Measurements from ENCODE around the gene ECE1. TPM values are rescaled to one million over a fixed set of nuclear protein-coding genes. Genes with fewer than 3 reads are reported as not detected.

ECE1 gene
- total and polyA plus RNA-seq, 2 experiments from 2014 or later: 42.4 to 59.1 TPM

DNA sequence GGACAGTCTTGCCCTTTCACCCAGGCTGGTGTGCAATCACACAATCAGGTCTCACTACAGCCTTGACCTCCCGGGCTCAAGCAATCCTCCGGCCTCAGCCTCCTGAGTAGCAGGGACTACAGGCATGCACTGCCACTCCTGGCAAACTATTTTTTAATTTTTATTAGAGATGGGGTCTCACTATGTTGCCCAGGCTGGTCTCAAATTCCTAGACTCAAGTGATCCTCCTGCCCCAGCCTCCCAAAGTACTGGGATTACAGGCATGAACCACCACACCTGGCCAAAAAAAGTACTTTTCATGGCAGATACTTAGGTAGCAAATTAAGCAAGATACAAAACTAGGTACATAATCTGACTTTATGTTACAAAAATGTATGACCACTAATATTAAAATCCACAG, 121.8 kb downstream of the ECE1 start:
- no peaks in the 10 kb centered on the region for H3K9me3 ChIP-seq (ENCODE audit: low read depth)
- no peaks in the 10 kb centered on the region for H3K27me3 ChIP-seq
- H3K4me3 ChIP-seq: no peak overlapping the region
- H3K4me1 ChIP-seq (ENCODE audit: low read depth): peaks cover 8% of the 10 kb centered on the region
- peaks cover 6% of the 10 kb centered on the region for H3K36me3 ChIP-seq
- TF ChIP-seq, protein P1, sequence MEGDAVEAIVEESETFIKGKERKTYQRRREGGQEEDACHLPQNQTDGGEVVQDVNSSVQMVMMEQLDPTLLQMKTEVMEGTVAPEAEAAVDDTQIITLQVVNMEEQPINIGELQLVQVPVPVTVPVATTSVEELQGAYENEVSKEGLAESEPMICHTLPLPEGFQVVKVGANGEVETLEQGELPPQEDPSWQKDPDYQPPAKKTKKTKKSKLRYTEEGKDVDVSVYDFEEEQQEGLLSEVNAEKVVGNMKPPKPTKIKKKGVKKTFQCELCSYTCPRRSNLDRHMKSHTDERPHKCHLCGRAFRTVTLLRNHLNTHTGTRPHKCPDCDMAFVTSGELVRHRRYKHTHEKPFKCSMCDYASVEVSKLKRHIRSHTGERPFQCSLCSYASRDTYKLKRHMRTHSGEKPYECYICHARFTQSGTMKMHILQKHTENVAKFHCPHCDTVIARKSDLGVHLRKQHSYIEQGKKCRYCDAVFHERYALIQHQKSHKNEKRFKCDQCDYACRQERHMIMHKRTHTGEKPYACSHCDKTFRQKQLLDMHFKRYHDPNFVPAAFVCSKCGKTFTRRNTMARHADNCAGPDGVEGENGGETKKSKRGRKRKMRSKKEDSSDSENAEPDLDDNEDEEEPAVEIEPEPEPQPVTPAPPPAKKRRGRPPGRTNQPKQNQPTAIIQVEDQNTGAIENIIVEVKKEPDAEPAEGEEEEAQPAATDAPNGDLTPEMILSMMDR (IDR thresholded peaks at IDR 0.05; ENCODE audit: low read depth, low read length): no peak
- no peak overlapping the region for H3K27ac ChIP-seq
- DNase-seq (ENCODE audit: low read depth in 1 of 2, low spot score in 1 of 2): no peak

Other genes with a start within 250 kb of the ECE1 start
- 36.0 and 55.3 TPM in 2 replicates for gene EIF4G3, start 113.6 kb downstream of the ECE1 start, total RNA-seq
- gene EIF4G3, start 113.6 kb downstream of the ECE1 start, polyA plus RNA-seq: 37.8 and 39.2 TPM in 2 replicates
- gene NBPF3, start 149.7 kb upstream of the ECE1 start, total RNA-seq: 10.4 and 13.8 TPM in 2 replicates
- 7.5 and 8.1 TPM in 2 replicates for gene NBPF3, start 149.7 kb upstream of the ECE1 start, polyA plus RNA-seq
- 0.27 and 0.67 TPM in 2 replicates for gene ALPL, start 219.0 kb upstream of the ECE1 start, total RNA-seq
- gene ALPL, start 219.0 kb upstream of the ECE1 start, polyA plus RNA-seq: 0.21 and 0.77 TPM in 2 replicates

Data from cardiac muscle cell (in vitro differentiated cells and primary cell).